Panc1 (cell line): ENCODE data around the gene HEMGN. TPM values are rescaled to one million over a fixed set of nuclear protein-coding genes. Genes with fewer than 3 reads are reported as not detected.
"Not testable (repeated sequence)": the region's sequence is repeated elsewhere in the genome, so short reads cannot be mapped to it uniquely, and the experiment has no call there.

Experiments used
- ATAC-seq: fragments of 200-7000 bp; cut with Tn5 transposase; 2 replicates; pipeline ENCODE4 v1.9.1; 2020; ENCODE audit warnings: mild to moderate bottlenecking, moderate library complexity
- BruUV-seq: library from RNA; stranded (reverse); fragments of 400-500 nt; replicated peaks from 2 replicates; lab custom pipeline; 2021; lab: Mats Ljungman, UMichigan
- CTCF ChIA-PET: fragments of 300-600 bp; sonication (Branson Sonifier 250); formaldehyde crosslinking; loops from one replicate; lab custom pipeline; 2022; ENCODE audit warnings: antibody characterized with exemption; lab: Charles Lee
- POLR2A ChIA-PET: fragments of 300-600 bp; sonication (Branson Sonifier 250); formaldehyde crosslinking; loops from one replicate; lab custom pipeline; 2022; ENCODE audit warnings: antibody characterized with exemption; lab: Charles Lee
- DNase-seq: peaks from one replicate; pipeline ENCODE4 v3.0.0-alpha.2; 2010; ENCODE audit warnings: low read depth, low spot score
- H3K27ac ChIP-seq: 2 replicates; pipeline ENCODE4 v1.5.1; 2011; ENCODE audit warnings: mild to moderate bottlenecking, low read length, inconsistent platforms
- H3K27me3 ChIP-seq: fragments of 200-500 bp; sonication (Bioruptor generic); 2 replicates; pipeline ENCODE4 v1.6.0; 2014; ENCODE audit warnings: low read length, inconsistent platforms; ENCODE audit not compliant: control insufficient read depth, insufficient read depth
- H3K36me3 ChIP-seq: fragments of 200-500 bp; sonication (Bioruptor generic); 2 replicates; pipeline ENCODE4 v1.5.1; 2014; ENCODE audit warnings: inconsistent platforms, mild to moderate bottlenecking, low read length, moderate library complexity; ENCODE audit not compliant: control insufficient read depth, insufficient read depth
- H3K4me1 ChIP-seq: 2 replicates; pipeline ENCODE4 v1.5.1; 2011; ENCODE audit warnings: inconsistent platforms, mild to moderate bottlenecking, low read length, moderate library complexity; ENCODE audit not compliant: control insufficient read depth, insufficient read depth
- H3K4me3 ChIP-seq, 2 experiments: 2 replicates each; pipeline ENCODE4 v1.5.1; 2011 to 2012; ENCODE audit warnings: low read depth in 2 of 2, low read length in 2 of 2, mild to moderate bottlenecking in 2 of 2, inconsistent platforms in 1 of 2, moderate library complexity in 1 of 2
- H3K9me3 ChIP-seq: fragments of 200-500 bp; sonication (Bioruptor generic); 2 replicates; pipeline ENCODE4 v1.5.1; 2014; ENCODE audit warnings: low read depth, mild to moderate bottlenecking, inconsistent platforms, low read length, moderate library complexity; ENCODE audit not compliant: control insufficient read depth, insufficient read depth
- POLR2AphosphoS5 ChIP-seq: IDR thresholded peaks from 2 replicates; pipeline ENCODE4 v1.6.1; 2012; ENCODE audit warnings: mild to moderate bottlenecking, low read depth, low read length, moderate library complexity
- SIN3A ChIP-seq: IDR thresholded peaks from 2 replicates; pipeline ENCODE4 v1.6.1; 2012; ENCODE audit warnings: low read depth, mild to moderate bottlenecking, low read length, moderate library complexity, borderline replicate concordance; ENCODE audit not compliant: insufficient read depth
- TCF7L2 ChIP-seq: IDR thresholded peaks from 2 replicates; pipeline ENCODE4 v1.6.1; 2011; ENCODE audit warnings: mild to moderate bottlenecking, low read depth, low read length, inconsistent platforms
- in situ Hi-C: cut with HindIII; loops from 2 replicates; pipeline ENCODE4 v1.10.0; 2016; ENCODE audit warnings: low sequenced_read_pairs, low pct_unique_long_range_greater_than_20kb
- intact Hi-C: fragments of 100-400 bp; cut with micrococcal nuclease; formaldehyde crosslinking; loops from one replicate; pipeline ENCODE4 v1.10.0; 2022; ENCODE audit not compliant: unreplicated experiment
- total RNA-seq: library from RNA; stranded (reverse); gene quantifications from one replicate; pipeline ENCODE4 v1.2.1, GENCODE V29; 2021; ENCODE audit not compliant: unreplicated experiment
- TF ChIP-seq, protein P1 (sequence below): fragments of 450-650 bp; IDR thresholded peaks from 2 replicates; pipeline ENCODE4 v1.5.1; 2017; ENCODE audit warnings: mild to moderate bottlenecking
- TF ChIP-seq, protein P2 (sequence below), 2 experiments: IDR thresholded peaks; 2 replicates each; pipeline ENCODE4 v1.6.1; 2011 to 2012; ENCODE audit warnings: low read depth in 2 of 2, control low read depth in 1 of 2, low read length in 1 of 2, mild to moderate bottlenecking in 1 of 2, moderate library complexity in 1 of 2; ENCODE audit not compliant: insufficient read depth in 1 of 2

HEMGN gene
- total RNA-seq, 1 experiment from 2014 or later: not detected

DNA sequence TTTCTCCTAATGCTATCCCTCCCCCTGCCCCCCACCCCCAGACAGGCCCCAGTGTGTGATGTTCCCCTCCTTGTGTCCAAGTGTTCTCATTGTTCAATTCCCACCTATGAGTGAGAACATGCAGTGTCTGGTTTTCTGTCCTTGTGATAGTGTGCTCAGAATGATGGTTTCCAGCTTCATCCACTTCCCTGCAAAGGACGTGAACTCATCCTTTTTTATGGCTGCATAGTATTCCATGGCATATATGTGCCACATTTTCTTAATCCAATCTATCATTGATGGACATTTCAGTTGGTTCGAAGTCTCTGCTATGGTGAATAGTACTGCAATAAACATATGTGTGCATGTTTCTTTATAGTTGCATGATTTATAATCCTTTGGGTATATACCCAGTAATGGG is 7.5 kb upstream of the HEMGN start:
- H3K4me3 ChIP-seq, H3K27me3 ChIP-seq, DNase-seq, H3K36me3 ChIP-seq, H3K4me1 ChIP-seq, intact Hi-C loops, H3K9me3 ChIP-seq, H3K27ac ChIP-seq, ATAC-seq, BruUV-seq, in situ Hi-C loops, CTCF ChIA-PET: not testable (repeated sequence)
- POLR2A ChIA-PET: interaction anchor here (0.6 kb wide), 1 partner anchor 23 kb away, joined by 6 read pairs; no protein-coding TSS in a partner anchor

DNA sequence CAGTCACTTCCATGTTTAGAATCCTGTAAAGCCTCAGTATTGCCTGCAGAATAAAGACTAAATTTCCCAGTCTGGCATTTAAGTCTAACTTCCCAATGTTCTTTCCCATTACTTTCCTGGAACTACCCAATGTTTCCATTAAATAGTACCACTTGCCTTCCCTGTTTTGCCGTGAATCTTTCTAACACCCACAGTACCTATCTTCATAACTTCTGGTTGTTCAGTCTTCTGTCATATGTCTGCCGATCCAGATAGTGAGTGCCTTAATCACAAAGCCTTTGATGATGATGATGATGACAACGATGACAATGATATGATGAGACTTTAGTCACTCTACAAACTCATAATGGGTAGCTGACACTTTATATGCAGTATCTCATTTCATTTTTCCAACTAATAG is 6.6 kb upstream of the HEMGN start:
- ATAC-seq: no peak
- Histone ChIP-seq H3K27ac (no peak overlapping the region), H3K4me1 (no peaks in the 10 kb centered on the region), H3K36me3 (no peaks in the 10 kb centered on the region), H3K9me3 (no peaks in the 10 kb centered on the region), H3K27me3 (peaks cover 2% of the 10 kb centered on the region; the same call in 1 of the 2 replicates), H3K4me3 (no peak overlapping the region)
- BruUV-seq: no TSS peak
- intact Hi-C loops: no loop called here
- DNase-seq: no peak
- CTCF ChIA-PET: no interaction called here
- in situ Hi-C loops: no loop called here
- POLR2A ChIA-PET: no interaction called here
- no peak for TF ChIP-seq POLR2AphosphoS5
- TF ChIP-seq, protein P1, sequence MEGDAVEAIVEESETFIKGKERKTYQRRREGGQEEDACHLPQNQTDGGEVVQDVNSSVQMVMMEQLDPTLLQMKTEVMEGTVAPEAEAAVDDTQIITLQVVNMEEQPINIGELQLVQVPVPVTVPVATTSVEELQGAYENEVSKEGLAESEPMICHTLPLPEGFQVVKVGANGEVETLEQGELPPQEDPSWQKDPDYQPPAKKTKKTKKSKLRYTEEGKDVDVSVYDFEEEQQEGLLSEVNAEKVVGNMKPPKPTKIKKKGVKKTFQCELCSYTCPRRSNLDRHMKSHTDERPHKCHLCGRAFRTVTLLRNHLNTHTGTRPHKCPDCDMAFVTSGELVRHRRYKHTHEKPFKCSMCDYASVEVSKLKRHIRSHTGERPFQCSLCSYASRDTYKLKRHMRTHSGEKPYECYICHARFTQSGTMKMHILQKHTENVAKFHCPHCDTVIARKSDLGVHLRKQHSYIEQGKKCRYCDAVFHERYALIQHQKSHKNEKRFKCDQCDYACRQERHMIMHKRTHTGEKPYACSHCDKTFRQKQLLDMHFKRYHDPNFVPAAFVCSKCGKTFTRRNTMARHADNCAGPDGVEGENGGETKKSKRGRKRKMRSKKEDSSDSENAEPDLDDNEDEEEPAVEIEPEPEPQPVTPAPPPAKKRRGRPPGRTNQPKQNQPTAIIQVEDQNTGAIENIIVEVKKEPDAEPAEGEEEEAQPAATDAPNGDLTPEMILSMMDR: no peak
- TF ChIP-seq SIN3A: no peak
- no peak for TF ChIP-seq TCF7L2
- TF ChIP-seq, protein P2, sequence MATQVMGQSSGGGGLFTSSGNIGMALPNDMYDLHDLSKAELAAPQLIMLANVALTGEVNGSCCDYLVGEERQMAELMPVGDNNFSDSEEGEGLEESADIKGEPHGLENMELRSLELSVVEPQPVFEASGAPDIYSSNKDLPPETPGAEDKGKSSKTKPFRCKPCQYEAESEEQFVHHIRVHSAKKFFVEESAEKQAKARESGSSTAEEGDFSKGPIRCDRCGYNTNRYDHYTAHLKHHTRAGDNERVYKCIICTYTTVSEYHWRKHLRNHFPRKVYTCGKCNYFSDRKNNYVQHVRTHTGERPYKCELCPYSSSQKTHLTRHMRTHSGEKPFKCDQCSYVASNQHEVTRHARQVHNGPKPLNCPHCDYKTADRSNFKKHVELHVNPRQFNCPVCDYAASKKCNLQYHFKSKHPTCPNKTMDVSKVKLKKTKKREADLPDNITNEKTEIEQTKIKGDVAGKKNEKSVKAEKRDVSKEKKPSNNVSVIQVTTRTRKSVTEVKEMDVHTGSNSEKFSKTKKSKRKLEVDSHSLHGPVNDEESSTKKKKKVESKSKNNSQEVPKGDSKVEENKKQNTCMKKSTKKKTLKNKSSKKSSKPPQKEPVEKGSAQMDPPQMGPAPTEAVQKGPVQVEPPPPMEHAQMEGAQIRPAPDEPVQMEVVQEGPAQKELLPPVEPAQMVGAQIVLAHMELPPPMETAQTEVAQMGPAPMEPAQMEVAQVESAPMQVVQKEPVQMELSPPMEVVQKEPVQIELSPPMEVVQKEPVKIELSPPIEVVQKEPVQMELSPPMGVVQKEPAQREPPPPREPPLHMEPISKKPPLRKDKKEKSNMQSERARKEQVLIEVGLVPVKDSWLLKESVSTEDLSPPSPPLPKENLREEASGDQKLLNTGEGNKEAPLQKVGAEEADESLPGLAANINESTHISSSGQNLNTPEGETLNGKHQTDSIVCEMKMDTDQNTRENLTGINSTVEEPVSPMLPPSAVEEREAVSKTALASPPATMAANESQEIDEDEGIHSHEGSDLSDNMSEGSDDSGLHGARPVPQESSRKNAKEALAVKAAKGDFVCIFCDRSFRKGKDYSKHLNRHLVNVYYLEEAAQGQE (IDR thresholded peaks at IDR 0.05; ENCODE audit: insufficient read depth in 1 of 2, low read depth in 2 of 2, low read length in 1 of 2): no peak

DNA sequence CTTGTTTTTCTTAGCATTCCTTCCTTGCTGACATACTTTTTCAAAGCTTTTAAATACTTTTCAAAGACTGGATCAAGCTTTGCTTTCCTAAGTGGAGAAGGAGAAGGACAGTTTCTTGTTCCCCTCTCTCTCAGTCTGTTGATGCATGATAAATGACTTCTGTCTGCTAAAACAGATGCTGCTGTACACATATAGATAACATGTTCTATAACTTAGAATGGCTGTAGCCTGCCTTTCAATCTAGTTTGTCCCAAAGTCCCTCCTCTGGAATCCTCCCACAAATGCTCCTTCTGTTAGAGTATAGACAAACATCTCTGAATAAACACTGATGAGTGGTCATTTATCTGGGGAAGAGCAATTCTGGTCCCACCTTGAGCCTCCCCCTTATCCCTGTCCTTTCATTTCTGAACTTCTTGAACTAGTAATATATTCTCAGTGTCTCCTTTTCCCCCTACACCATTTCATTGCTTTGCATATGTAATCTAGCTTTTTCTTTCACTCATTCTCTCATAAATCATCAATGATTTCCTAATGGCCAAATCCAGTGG is 5.4 kb upstream of the HEMGN start:
- POLR2A ChIA-PET: no interaction called here
- intact Hi-C loops (no loop called here), in situ Hi-C loops (no loop called here)
- DNase-seq (no peak), ATAC-seq (no peak)
- no peaks in the 10 kb centered on the region for H3K36me3 ChIP-seq
- CTCF ChIA-PET: no interaction called here
- H3K4me3 ChIP-seq: no peak overlapping the region
- TF ChIP-seq POLR2AphosphoS5 (no peak), TCF7L2 (no peak), SIN3A (no peak)
- TF ChIP-seq, protein P2 (IDR thresholded peaks at IDR 0.05; ENCODE audit: insufficient read depth in 1 of 2, low read depth in 2 of 2, low read length in 1 of 2): no peak
- TF ChIP-seq, protein P1: no peak
- H3K4me1 ChIP-seq: no peaks in the 10 kb centered on the region
- peaks cover 2% of the 10 kb centered on the region for H3K27me3 ChIP-seq
- BruUV-seq: no TSS peak
- no peaks in the 10 kb centered on the region for H3K9me3 ChIP-seq
- no peak overlapping the region for H3K27ac ChIP-seq
